ENCODE data around the gene POM121.
"Not testable (repeated sequence)": the region's sequence is repeated elsewhere in the genome, so short reads cannot be mapped to it uniquely, and the experiment has no call there.

The POM121 gene

GRCh38 chr7:72879737-72880215 is 45.1 kb upstream of the POM121 start:
- Histone ChIP-seq H3K27ac (ENCODE audit: extremely low read depth, low read depth, low read length) (peak overlapping the region; percentile 82; the same call in 1 of the 2 replicates), H3K4me3 (ENCODE audit: low read depth, low read length) (peak overlapping the region; percentile 67)
- H3K36me3 ChIP-seq (ENCODE audit: control insufficient read depth in 2 of 2, insufficient read depth in 1 of 2, low read length in 2 of 2); H3K4me1 ChIP-seq (ENCODE audit: control insufficient read depth, insufficient read depth, low read length); POLR2A ChIA-PET; CTCF ChIA-PET; H3K9me3 ChIP-seq (ENCODE audit: control insufficient read depth, insufficient read depth, low read depth, low read length): not testable (repeated sequence)
- TF ChIP-seq SP2 (tag by site-specific recombination; IDR thresholded peaks at IDR 0.05) (peak; percentile 31; the same call in 1 of the 2 replicates), ZNF341 (tag by site-specific recombination; IDR thresholded peaks at IDR 0.05; ENCODE audit: low read depth) (peak; percentile 27; the same call in 1 of the 2 replicates), KLF8 (tag by site-specific recombination; IDR thresholded peaks at IDR 0.05) (0 out of 2 replicates have a peak, but pooled peaks have one; percentile 60), ZNF600 (tag by site-specific recombination; IDR thresholded peaks at IDR 0.05) (peak; percentile 45), ZBTB48 (tag by site-specific recombination; IDR thresholded peaks at IDR 0.05) (peak; percentile 57), ZNF335 (tag by site-specific recombination; conservative IDR thresholded peaks at IDR 0.05) (peak; percentile 96), ZNF629 (tag by site-specific recombination; IDR thresholded peaks at IDR 0.05) (peak; percentile 73), ZBTB20 (tag by site-specific recombination; IDR thresholded peaks at IDR 0.05) (peak; percentile 28; the same call in 1 of the 2 replicates), ZBTB11 (tag by site-specific recombination; conservative IDR thresholded peaks at IDR 0.05; ENCODE audit: low read depth) (0 out of 2 replicates have a peak, but pooled peaks have one; percentile 29), GLIS2 (tag by site-specific recombination; IDR thresholded peaks at IDR 0.05) (0 out of 2 replicates have a peak, but pooled peaks have one; percentile 26)

GRCh38 chr7:72891750-72892149 is 33.1 kb upstream of the POM121 start:
- CTCF ChIA-PET; H3K4me3 ChIP-seq (ENCODE audit: low read depth, low read length); H3K4me1 ChIP-seq (ENCODE audit: control insufficient read depth, insufficient read depth, low read length); POLR2A ChIA-PET; H3K9me3 ChIP-seq (ENCODE audit: control insufficient read depth, insufficient read depth, low read depth, low read length); H3K27ac ChIP-seq (ENCODE audit: extremely low read depth, low read depth, low read length): not testable (repeated sequence)
- peaks cover 19 to 31% of the 10 kb centered on the region in 2 experiments; a peak in 2 of 3 replicates for H3K36me3 ChIP-seq (ENCODE audit: control insufficient read depth in 2 of 2, insufficient read depth in 1 of 2, low read length in 2 of 2)

- peaks cover 31 to 36% of the 10 kb centered on the region in 2 experiments for H3K36me3 ChIP-seq (ENCODE audit: control insufficient read depth in 2 of 2, insufficient read depth in 1 of 2, low read length in 2 of 2)
- POLR2A ChIA-PET; H3K27ac ChIP-seq (ENCODE audit: extremely low read depth, low read depth, low read length); H3K9me3 ChIP-seq (ENCODE audit: control insufficient read depth, insufficient read depth, low read depth, low read length); H3K4me1 ChIP-seq (ENCODE audit: control insufficient read depth, insufficient read depth, low read length); H3K4me3 ChIP-seq (ENCODE audit: low read depth, low read length); CTCF ChIA-PET: not testable (repeated sequence)
Observed at GRCh38 chr7:72904740-72905139, 20.2 kb upstream of the POM121 start.

DNA sequence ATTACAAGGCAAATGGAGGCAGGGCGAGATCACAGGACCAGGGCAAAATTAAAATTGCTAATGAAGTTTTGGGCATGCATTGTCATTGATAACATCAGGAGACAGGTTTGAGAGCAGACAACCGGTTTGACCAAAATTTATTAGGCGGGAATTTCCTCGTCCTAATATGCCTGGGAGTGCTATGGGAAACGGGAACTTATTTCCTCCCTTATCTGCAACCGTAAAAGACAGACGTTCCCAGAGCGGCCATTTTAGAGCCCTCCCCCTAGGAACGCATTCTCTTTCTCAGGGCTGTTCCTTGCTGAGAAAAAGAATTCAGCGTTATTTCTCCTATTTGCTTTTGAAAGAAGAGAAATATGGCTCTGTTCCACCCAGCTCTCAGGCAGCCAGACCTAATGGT is 16.5 kb upstream of the POM121 start:
- H3K4me3 ChIP-seq (ENCODE audit: low read depth, low read length); H3K4me1 ChIP-seq (ENCODE audit: control insufficient read depth, insufficient read depth, low read length); H3K9me3 ChIP-seq (ENCODE audit: control insufficient read depth, insufficient read depth, low read depth, low read length); H3K27ac ChIP-seq (ENCODE audit: extremely low read depth, low read depth, low read length); CTCF ChIA-PET; POLR2A ChIA-PET: not testable (repeated sequence)
- peaks cover 7 to 23% of the 10 kb centered on the region in 2 experiments; a peak in 2 of 3 replicates for H3K36me3 ChIP-seq (ENCODE audit: control insufficient read depth in 2 of 2, insufficient read depth in 1 of 2, low read length in 2 of 2)

GRCh38 chr7:72911395-72911794 is 13.5 kb upstream of the POM121 start:
- H3K4me3 ChIP-seq (ENCODE audit: low read depth, low read length); H3K9me3 ChIP-seq (ENCODE audit: control insufficient read depth, insufficient read depth, low read depth, low read length); H3K4me1 ChIP-seq (ENCODE audit: control insufficient read depth, insufficient read depth, low read length); H3K27ac ChIP-seq (ENCODE audit: extremely low read depth, low read depth, low read length); CTCF ChIA-PET: not testable (repeated sequence)
- peaks cover 8 to 22% of the 10 kb centered on the region in 2 experiments; a peak in 2 of 3 replicates for H3K36me3 ChIP-seq (ENCODE audit: control insufficient read depth in 2 of 2, insufficient read depth in 1 of 2, low read length in 2 of 2)
- POLR2A ChIA-PET, result interaction anchor here (0.6 kb wide), 1 partner anchor 605 kb away, joined by 5 read pairs; no protein-coding TSS in a partner anchor

GRCh38 chr7:72913750-72914149 is 11.1 kb upstream of the POM121 start:
- H3K36me3 ChIP-seq (ENCODE audit: control insufficient read depth in 2 of 2, insufficient read depth in 1 of 2, low read length in 2 of 2), result peaks cover 3 to 26% of the 10 kb centered on the region in 2 experiments; a peak in 2 of 3 replicates
- H3K27ac ChIP-seq (ENCODE audit: extremely low read depth, low read depth, low read length); H3K4me1 ChIP-seq (ENCODE audit: control insufficient read depth, insufficient read depth, low read length); H3K4me3 ChIP-seq (ENCODE audit: low read depth, low read length); H3K9me3 ChIP-seq (ENCODE audit: control insufficient read depth, insufficient read depth, low read depth, low read length); POLR2A ChIA-PET: not testable (repeated sequence)
- CTCF ChIA-PET, result interaction anchor here (0.6 kb wide), 1 partner anchor 226 kb away, joined by 4 read pairs; no protein-coding TSS in a partner anchor

Measured in HEK293 (cell line).